NCI-H748 treated with DMSO at 0.1 percent for 48 hours (cell line): Measurements from ENCODE around the gene SPON1.
"Not testable (repeated sequence)": the region's sequence is repeated elsewhere in the genome, so short reads cannot be mapped to it uniquely, and the experiment has no call there.

Experiments
- DNase-seq: peaks from one replicate; lab custom pipeline; 2025; lab: John Stamatoyannopoulos, UW

Gene SPON1

DNA sequence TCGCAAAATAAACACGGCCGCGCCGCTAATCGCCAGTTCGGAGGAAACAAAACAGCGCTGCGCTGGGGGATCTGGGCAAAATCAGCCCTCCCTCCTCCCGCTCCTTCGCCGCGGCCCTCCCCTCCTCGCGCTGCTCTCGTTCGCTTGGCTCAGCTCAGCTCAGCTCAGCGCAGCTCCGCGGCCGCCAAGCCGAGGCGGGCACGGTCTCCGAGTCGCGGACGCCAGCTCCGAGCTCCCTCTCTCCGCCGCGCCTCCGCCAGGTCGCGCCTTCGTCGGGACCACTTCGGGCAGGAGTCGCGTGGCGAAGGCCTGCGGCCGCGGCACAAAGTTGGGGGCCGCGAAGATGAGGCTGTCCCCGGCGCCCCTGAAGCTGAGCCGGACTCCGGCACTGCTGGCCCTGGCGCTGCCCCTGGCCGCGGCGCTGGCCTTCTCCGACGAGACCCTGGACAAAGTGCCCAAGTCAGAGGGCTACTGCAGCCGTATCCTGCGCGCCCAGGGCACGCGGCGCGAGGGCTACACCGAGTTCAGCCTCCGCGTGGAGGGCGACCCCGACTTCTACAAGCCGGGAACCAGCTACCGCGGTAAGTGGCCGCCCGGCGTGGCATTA, at the start of gene SPON1:
SPON1 (plus strand) TSS at position 162 of the 607 bp plus-strand sequence; CDS start at position 344, 182 bp downstream.
- DNase-seq: peak; percentile 9

DNA sequence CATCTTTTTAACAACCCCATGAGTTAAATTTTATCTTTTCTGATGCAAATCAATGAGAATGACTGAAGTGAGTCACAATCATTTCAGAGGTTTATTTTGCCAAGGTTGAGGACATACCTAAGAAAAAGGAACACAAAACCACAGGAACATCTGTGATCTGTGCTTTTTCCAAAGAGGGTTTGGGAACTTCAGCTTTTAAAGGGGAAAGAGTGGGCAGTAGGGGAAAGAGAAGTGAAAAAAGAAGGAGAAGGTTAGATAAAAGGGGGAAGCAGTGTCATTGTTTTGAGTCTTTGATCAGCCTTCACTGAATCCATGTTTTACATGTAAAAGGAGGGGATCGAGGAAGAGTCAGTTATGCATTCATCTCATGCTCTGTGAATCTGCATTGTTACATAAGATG, 45.3 kb upstream of the SPON1 start:
- no peak for DNase-seq

- DNase-seq: no peak
Observed at GRCh38 chr11:13917904-13918303, 44.6 kb upstream of the SPON1 start.

- DNase-seq: no peak
Observed at GRCh38 chr11:13920756-13921155, 41.8 kb upstream of the SPON1 start.

- DNase-seq: no peak
Observed at GRCh38 chr11:13921545-13921944, 41.0 kb upstream of the SPON1 start.

DNA sequence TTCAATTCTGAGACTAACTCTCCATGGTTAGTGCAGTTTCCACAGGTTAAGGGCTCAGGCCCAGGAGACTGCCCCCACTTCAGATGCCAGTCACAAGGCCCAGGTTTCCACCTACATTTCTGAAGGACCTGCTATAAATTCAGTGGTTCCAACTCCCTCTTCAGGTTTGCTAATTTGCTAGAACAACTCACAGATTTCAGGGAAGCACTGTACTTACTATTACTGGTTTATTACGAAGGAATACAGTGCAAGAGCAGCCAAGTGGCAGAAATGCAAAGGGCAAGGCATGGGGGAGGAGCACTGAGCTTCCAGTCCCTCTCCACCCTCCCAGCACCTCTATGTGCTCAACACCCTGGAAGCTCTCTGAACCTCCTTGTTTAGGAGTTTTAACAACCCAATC, 39.3 kb upstream of the SPON1 start:
- no peak for DNase-seq

DNA sequence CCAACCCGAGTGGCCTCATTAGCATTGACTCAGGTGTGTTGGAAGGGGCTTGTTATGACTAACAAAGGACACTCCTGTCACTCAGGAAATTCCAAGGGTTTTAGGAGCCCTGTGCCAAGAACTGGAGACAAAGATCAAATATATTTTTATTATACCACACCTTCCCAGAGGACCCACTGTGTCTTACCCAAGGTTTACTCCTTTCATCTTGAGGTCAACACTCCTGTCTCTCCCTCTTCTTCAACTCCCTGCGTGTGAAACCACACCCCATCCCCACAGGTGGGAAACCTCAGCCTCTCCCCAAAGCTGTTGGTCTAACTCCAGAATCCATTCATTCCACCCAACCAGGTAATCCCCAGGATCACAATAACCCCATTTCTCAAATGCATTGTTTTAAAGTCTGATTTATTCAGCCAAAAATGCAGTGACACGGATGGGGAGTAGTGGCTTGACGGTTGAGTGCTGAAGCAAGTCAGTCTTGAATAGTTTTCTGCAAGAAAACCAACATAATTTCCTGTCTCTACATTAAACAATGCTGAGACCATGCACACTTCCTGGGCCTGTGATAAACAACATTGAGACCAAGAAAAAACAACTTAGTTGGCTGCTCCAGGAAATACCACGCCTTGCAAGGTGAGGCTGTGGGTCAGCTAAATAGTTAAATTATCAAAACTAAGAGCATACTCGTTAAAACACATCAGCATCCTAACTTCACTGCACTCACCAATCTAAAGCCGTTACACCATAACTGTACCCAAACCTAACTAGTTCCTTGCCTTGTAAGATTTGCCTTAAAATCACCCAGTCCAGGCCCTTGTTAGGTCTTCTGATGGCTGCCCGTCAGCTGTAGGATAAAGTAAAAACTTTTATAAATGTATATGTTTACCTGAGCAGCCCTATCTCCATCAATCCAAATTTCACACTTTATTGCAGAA, 38.5 kb upstream of the SPON1 start:
- DNase-seq: no peak

DNA sequence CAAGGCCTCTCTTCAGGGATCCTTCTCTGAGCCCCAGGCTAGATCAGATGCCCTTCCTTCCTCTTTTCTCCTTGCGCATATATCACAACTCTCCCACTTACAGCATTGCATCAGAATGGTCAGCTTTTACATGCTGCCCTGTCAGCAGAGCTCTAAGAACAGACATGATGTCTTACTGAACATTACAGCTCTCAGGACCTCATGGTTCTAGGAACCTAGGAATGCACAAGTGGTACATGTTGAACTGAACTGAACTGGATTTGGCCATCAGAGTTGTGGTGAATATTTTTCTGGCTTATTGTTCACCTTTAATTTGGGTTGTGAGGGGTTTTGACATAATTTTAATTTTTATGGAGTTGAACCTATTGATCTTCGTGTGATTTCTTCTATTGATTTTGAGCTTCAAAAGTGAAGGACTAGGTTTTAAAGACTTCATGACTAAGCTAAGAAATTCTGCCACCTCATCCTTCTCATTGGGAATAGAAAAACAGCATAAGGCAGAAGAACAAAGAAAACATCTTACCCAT, 37.7 kb upstream of the SPON1 start:
- no peak for DNase-seq

DNA sequence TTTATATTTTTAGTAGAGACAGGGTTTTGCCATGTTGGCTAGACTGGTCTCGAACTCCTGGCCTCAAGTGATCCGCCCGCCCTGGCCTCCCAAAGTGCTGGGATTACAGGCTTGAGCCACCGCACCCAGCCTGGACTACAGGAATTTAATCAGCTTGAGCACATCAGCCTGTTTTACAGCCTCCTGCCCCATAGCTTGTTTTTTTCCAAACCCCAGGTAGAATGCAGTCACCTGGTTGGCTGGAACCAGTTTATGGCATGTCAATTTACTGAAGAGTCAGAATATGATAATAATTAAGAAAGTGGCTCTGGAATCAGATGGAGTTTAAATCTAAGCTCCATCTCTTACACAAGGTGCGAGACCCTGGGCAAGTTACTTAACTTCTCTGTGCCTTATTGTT, 36.2 kb upstream of the SPON1 start:
- not testable (repeated sequence) for DNase-seq

GRCh38 chr11:13926981-13927380, 35.5 kb upstream of the SPON1 start:
- DNase-seq: no peak

DNA sequence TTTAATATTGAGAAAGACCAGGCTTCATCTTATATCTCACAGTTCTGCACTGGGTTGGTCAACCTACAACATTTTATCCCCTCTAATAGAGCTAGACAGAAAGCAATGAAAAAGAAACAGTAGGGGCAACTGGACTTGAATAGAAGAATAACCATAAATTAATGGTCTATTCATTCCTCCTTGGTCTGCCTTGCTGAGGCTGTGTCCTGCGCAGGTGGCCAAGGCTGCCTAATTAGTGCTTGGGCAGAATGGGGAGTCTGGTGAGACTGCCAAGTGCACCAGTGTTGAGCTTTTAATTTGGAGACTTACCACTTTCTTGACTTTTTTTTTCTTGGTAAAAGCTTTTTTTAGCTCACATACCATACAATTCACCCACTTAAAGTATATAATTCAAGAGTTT, 35.0 kb upstream of the SPON1 start:
- DNase-seq: no peak

DNA sequence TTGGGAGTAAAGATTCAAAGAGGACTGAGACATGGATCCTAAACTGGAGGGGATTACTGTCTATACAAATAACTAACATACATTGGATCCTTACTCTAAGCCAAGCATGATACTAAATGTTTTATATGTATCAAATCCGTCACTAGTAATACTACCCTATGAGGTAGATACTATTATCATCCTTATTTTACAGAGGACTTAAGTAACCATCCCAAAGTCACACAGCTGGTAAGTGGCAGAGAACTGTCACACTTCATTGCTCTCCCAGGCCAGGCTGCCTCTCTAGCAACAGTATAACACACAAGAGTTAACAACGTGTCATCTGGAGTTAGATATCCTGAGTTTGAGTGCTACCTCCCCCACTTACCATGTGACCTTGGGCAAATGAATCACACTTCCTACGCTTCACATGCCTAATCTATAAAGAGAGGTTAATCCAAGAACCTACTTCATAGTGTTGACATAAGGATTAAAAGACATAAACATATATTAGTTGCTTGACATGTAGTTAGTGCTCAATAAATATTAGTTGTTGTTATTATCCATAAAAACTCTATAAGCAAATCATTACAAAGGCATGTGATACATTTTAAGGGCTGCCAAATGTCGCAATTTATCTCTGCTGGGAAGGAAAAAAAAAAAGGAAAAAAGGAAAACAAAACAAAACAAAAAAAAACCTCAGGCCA, 33.8 kb upstream of the SPON1 start:
- DNase-seq: no peak

DNA sequence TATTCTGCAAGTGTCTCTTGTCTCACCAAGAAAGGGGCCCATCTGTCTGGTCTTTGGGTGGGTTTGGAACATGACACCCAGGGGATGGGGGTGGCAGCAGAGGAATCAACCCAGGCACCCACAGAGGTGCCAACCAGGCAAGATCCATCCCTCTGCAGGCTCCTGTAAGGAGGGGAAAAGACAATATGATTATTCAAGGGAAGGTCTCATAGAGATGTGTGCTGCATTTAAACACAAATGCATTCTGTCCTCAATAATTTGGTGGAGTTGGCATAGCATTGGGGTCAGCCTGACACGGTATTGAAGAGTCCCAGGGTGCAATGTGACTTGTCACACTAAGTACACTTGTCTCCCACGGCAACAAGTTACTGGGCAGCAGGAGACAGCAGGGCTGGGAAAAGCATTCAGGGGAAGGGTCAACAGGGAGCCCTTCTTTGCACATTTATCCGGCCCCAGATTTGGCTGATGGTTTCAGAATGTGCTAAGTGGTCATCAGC, 33.1 kb upstream of the SPON1 start:
- DNase-seq: no peak

DNA sequence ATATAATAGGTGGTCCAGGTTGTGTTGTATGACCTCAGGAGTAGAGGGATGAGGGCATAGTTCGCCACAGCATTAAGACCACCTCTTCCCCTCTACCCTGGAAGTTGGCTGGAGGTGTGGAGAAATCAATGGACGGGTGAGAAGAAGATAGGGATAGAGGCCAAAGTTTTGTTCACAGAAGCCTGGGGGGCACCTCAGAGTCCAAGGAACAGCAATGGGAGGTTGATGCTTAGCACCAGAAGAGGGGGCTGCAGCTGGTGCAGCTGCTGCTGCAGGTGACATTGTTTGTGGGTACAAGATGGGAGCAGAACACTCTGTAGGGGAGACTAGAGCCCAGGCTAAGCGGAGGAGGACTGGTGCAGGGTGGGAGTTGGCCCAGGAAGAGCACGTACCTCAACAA, 31.2 kb upstream of the SPON1 start:
- DNase-seq: no peak

DNA sequence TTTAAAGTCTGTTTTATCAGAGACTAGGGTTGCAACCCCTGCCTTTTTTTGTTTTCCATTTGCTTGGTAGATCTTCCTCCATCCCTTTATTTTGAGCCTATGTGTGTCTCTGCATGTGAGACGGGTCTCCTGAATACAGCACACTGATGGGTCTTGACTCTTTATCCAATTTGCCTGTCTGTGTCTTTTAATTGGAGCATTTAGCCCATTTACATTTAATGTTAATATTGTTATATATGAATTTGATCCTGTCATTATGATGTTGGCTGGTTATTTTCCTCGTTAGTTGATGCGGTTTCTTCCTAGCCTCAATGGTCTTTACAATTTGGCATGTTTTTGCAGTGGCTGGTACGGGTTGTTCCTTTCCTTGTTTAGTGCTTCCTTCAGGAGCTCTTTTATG, 25.4 kb upstream of the SPON1 start:
- DNase-seq: not testable (repeated sequence)

GRCh38 chr11:13938829-13939228, 23.7 kb upstream of the SPON1 start:
- DNase-seq: not testable (repeated sequence)

- no peak for DNase-seq
Observed at GRCh38 chr11:13939961-13940906, 22.3 kb upstream of the SPON1 start.

- DNase-seq: no peak
Observed at GRCh38 chr11:13940907-13941256, 21.6 kb upstream of the SPON1 start.

GRCh38 chr11:13941775-13942174, 20.7 kb upstream of the SPON1 start:
- no peak for DNase-seq

DNA sequence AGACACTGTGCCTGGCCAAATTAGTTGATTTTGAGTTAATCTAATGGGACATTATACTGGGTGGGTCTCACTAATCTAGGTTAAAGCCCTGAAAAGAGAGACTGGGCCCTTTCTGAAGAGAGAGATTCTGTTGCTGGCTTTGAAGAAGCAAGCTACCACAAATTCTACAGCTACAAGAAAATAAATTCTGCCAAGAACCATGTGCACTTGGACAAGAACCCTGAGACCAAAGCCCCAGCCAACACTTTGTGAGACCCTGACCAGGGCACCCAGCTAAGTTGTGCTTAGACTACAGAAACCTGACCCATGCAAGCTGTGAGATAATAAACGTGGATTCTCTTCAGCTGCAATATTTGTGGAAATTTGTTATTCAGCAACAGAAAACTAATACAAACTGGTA, 20.1 kb upstream of the SPON1 start:
- no peak for DNase-seq

DNA sequence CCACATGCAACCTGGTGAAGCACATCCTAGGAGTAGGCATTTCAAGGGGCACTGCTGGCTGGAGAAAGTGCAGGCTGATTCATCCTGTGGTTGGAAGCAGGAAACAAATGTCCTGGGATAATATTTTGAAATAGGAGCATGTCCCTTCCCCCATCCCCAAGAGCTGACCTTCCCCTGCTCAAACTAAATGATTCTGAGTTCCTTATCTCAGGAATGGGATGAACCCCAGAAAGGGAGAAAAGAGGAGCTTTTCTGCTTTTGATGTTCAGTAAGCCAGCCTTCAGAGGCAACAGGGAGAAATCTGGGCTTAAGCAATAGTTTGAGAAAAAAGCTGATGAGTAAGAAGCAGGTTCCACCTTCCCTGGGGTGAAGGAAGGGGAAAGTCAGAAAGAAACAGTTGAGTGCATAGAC, 19.5 kb upstream of the SPON1 start:
- no peak for DNase-seq
